GM23248 (cell line): Measurements from ENCODE around the gene RNF10.

Source experiments
- EZH2 ChIP-seq: fragments of 200-600 bp; sonication (generic); IDR thresholded peaks from 2 replicates; pipeline ENCODE4 v1.6.1; 2018; ENCODE audit warnings: antibody characterized with exemption, mild to moderate bottlenecking; ENCODE audit not compliant: insufficient read depth, poor library complexity, severe bottlenecking
- EZH2phosphoT487 ChIP-seq: fragments of 200-600 bp; sonication (generic); IDR thresholded peaks from 2 replicates; pipeline ENCODE4 v1.6.1; 2018; ENCODE audit warnings: antibody characterized with exemption, moderate library complexity, mild to moderate bottlenecking, low read depth; ENCODE audit not compliant: insufficient read depth

GRCh38 chr12:120610560-120610959 is 76.4 kb downstream of the RNF10 start:
- no peak for TF ChIP-seq EZH2
- TF ChIP-seq EZH2phosphoT487 = no peak
